K562 (cell line): ENCODE results near the gene WNK1. TPM values are rescaled to one million over a fixed set of nuclear protein-coding genes. Genes with fewer than 3 reads are reported as not detected.

Experiments used
- CBX1 ChIP-seq: sonication (generic); IDR thresholded peaks from 2 replicates; pipeline ENCODE4 v1.6.1; 2016; ENCODE audit warnings: antibody characterized with exemption, low read depth, mild to moderate bottlenecking
- CBX3 ChIP-seq, 2 experiments: IDR thresholded peaks; 1 replicate in 1 of 2; 2 replicates in 1 of 2; pipeline ENCODE4 v1.6.1; 2012; ENCODE audit warnings: inconsistent platforms in 2 of 2, low read length in 2 of 2, borderline replicate concordance in 1 of 2, control low read depth in 1 of 2
- ELF4 ChIP-seq: fragments of 450-650 bp; formaldehyde crosslinking; IDR thresholded peaks from 2 replicates; pipeline ENCODE4 v1.4.0; 2022; ENCODE audit warnings: missing genetic modification characterization
- ETS2 ChIP-seq: IDR thresholded peaks from 2 replicates; pipeline ENCODE4 v1.6.1; 2016; ENCODE audit warnings: borderline replicate concordance, missing genetic modification characterization, mild to moderate bottlenecking, moderate library complexity, missing compliant biosample characterization; ENCODE audit not compliant: poor library complexity, severe bottlenecking
- GTF2E2 ChIP-seq: fragments of 200-800 bp; sonication (Bioruptor generic); IDR thresholded peaks from 2 replicates; pipeline ENCODE4 v1.6.1; 2016; ENCODE audit warnings: missing genetic modification characterization, missing compliant biosample characterization
- LCOR ChIP-seq: sonication (generic); formaldehyde crosslinking; IDR thresholded peaks from 2 replicates; pipeline ENCODE4 v1.8.0; 2022; ENCODE audit warnings: mild to moderate bottlenecking, missing genetic modification reagents
- RNF2 ChIP-seq: sonication (generic); IDR thresholded peaks from 2 replicates; pipeline ENCODE4 v1.6.1; 2016
- SUPT5H ChIP-seq: fragments of 450-650 bp; IDR thresholded peaks from 2 replicates; pipeline ENCODE4 v1.6.1; 2016
- TEAD1 ChIP-seq, 2 experiments: fragments of 450-650 bp in 1 of 2; sonication (generic) in 1 of 2; formaldehyde crosslinking; IDR thresholded peaks; 2 replicates each; pipeline versions ENCODE4 v1.4.0 to v1.8.0; 2020 to 2022; ENCODE audit warnings: mild to moderate bottlenecking in 2 of 2, missing genetic modification reagents in 1 of 2
- ZNF699 ChIP-seq: fragments of 250-450 bp; sonication (Bioruptor Pico); IDR thresholded peaks from 2 replicates; pipeline ENCODE4 v1.8.0; 2021; ENCODE audit warnings: mild to moderate bottlenecking, moderate library complexity; ENCODE audit not compliant: insufficient replicate concordance
- polyA plus RNA-seq, 8 experiments: library from polyadenylated mRNA; depleted of rRNA in 4 of 8; stranded (reverse) in 5 of 8; unstranded in 3 of 8; fragments of >200 nt; fragmentation: Nextera tagmentation in 2 of 8; fragmentation: Illumina TruSeq in 1 of 8; extraction: Ambion mirVana in 2 of 8; extraction: Trizol in 1 of 8; gene quantifications; 2 replicates each; pipeline versions ENCODE4 v1.2.1 to v1.2.3, GENCODE V29; 2011 to 2014; ENCODE audit warnings: inconsistent platforms in 1 of 8, missing spikeins in 1 of 8
- total RNA-seq, 7 experiments: library from RNA; depleted of rRNA in 6 of 7; stranded (reverse); fragments of >200 nt in 6 of 7; fragmentation: Illumina TruSeq in 2 of 7; extraction: Trizol in 2 of 7; gene quantifications; 2 replicates each; pipeline versions ENCODE4 v1.2.1 to v1.2.3, GENCODE V29; 2011 to 2021; ENCODE audit warnings: low replicate concordance in 1 of 7
- TF ChIP-seq, protein P1 (sequence below): fragments of 450-650 bp; IDR thresholded peaks from 2 replicates; pipeline ENCODE4 v1.6.1; 2016; ENCODE audit warnings: mild to moderate bottlenecking
- TF ChIP-seq, protein P2 (sequence below): sonication (generic); formaldehyde crosslinking; IDR thresholded peaks from 2 replicates; pipeline ENCODE4 v1.8.0; 2022; ENCODE audit warnings: missing genetic modification reagents, mild to moderate bottlenecking, borderline replicate concordance
- TF ChIP-seq, protein P3 (sequence below), 2 experiments: fragments of 450-650 bp; IDR thresholded peaks; 2 replicates each; pipeline ENCODE4 v1.6.1; 2016; ENCODE audit warnings: mild to moderate bottlenecking in 2 of 2, borderline replicate concordance in 1 of 2, low read depth in 1 of 2, moderate library complexity in 1 of 2
- TF ChIP-seq, protein P4 (sequence below): fragments of 450-650 bp; conservative IDR thresholded peaks from 2 replicates; pipeline ENCODE4 v1.6.1; 2016; ENCODE audit warnings: missing genetic modification characterization, low read depth, mild to moderate bottlenecking, missing compliant biosample characterization, moderate library complexity

WNK1 gene
- total and polyA plus RNA-seq, 9 of the 15 experiments (the other 6 are each of a cell fraction or from before 2014, with no cell fraction given) = 4.3 to 73.9 (median 31.0) TPM

DNA sequence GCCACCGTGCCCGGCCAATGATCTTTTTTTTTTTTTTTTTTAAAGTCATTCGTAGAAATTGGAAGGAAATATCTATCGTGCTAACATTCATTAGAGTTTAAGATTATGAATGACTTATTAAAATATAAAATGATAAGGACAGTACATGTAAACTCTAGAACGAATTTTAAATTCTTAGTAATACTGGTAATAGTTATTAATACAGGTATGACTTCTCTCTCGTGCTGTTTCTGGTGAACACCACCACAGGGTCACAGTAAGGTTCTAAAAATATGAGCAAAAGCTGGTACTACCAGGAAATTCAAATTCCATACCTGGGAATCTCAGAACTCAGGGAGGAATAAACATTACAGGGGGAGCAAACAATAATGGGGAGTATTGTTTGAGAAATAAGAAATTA lies 26.2 kb downstream of the WNK1 start (continued):
- TF ChIP-seq, protein P1, sequence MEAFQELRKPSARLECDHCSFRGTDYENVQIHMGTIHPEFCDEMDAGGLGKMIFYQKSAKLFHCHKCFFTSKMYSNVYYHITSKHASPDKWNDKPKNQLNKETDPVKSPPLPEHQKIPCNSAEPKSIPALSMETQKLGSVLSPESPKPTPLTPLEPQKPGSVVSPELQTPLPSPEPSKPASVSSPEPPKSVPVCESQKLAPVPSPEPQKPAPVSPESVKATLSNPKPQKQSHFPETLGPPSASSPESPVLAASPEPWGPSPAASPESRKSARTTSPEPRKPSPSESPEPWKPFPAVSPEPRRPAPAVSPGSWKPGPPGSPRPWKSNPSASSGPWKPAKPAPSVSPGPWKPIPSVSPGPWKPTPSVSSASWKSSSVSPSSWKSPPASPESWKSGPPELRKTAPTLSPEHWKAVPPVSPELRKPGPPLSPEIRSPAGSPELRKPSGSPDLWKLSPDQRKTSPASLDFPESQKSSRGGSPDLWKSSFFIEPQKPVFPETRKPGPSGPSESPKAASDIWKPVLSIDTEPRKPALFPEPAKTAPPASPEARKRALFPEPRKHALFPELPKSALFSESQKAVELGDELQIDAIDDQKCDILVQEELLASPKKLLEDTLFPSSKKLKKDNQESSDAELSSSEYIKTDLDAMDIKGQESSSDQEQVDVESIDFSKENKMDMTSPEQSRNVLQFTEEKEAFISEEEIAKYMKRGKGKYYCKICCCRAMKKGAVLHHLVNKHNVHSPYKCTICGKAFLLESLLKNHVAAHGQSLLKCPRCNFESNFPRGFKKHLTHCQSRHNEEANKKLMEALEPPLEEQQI = no peak
- TF ChIP-seq ELF4 (CRISPR knock-in tag) (no peak), CBX3 (IDR thresholded peaks at IDR 0.05; ENCODE audit: borderline replicate concordance in 1 of 2, low read length in 2 of 2) (no peak), CBX1 (no peak), RNF2 (no peak), SUPT5H (no peak), ETS2 (tag) (no peak), LCOR (no peak), TEAD1 (CRISPR knock-in tag; IDR thresholded peaks at IDR 0.05) (no peak), ZNF699 (no peak), GTF2E2 (tag) (no peak)
- TF ChIP-seq, protein P2, sequence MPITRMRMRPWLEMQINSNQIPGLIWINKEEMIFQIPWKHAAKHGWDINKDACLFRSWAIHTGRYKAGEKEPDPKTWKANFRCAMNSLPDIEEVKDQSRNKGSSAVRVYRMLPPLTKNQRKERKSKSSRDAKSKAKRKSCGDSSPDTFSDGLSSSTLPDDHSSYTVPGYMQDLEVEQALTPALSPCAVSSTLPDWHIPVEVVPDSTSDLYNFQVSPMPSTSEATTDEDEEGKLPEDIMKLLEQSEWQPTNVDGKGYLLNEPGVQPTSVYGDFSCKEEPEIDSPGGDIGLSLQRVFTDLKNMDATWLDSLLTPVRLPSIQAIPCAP (CRISPR knock-in tag) = no peak
- TF ChIP-seq, protein P3, sequence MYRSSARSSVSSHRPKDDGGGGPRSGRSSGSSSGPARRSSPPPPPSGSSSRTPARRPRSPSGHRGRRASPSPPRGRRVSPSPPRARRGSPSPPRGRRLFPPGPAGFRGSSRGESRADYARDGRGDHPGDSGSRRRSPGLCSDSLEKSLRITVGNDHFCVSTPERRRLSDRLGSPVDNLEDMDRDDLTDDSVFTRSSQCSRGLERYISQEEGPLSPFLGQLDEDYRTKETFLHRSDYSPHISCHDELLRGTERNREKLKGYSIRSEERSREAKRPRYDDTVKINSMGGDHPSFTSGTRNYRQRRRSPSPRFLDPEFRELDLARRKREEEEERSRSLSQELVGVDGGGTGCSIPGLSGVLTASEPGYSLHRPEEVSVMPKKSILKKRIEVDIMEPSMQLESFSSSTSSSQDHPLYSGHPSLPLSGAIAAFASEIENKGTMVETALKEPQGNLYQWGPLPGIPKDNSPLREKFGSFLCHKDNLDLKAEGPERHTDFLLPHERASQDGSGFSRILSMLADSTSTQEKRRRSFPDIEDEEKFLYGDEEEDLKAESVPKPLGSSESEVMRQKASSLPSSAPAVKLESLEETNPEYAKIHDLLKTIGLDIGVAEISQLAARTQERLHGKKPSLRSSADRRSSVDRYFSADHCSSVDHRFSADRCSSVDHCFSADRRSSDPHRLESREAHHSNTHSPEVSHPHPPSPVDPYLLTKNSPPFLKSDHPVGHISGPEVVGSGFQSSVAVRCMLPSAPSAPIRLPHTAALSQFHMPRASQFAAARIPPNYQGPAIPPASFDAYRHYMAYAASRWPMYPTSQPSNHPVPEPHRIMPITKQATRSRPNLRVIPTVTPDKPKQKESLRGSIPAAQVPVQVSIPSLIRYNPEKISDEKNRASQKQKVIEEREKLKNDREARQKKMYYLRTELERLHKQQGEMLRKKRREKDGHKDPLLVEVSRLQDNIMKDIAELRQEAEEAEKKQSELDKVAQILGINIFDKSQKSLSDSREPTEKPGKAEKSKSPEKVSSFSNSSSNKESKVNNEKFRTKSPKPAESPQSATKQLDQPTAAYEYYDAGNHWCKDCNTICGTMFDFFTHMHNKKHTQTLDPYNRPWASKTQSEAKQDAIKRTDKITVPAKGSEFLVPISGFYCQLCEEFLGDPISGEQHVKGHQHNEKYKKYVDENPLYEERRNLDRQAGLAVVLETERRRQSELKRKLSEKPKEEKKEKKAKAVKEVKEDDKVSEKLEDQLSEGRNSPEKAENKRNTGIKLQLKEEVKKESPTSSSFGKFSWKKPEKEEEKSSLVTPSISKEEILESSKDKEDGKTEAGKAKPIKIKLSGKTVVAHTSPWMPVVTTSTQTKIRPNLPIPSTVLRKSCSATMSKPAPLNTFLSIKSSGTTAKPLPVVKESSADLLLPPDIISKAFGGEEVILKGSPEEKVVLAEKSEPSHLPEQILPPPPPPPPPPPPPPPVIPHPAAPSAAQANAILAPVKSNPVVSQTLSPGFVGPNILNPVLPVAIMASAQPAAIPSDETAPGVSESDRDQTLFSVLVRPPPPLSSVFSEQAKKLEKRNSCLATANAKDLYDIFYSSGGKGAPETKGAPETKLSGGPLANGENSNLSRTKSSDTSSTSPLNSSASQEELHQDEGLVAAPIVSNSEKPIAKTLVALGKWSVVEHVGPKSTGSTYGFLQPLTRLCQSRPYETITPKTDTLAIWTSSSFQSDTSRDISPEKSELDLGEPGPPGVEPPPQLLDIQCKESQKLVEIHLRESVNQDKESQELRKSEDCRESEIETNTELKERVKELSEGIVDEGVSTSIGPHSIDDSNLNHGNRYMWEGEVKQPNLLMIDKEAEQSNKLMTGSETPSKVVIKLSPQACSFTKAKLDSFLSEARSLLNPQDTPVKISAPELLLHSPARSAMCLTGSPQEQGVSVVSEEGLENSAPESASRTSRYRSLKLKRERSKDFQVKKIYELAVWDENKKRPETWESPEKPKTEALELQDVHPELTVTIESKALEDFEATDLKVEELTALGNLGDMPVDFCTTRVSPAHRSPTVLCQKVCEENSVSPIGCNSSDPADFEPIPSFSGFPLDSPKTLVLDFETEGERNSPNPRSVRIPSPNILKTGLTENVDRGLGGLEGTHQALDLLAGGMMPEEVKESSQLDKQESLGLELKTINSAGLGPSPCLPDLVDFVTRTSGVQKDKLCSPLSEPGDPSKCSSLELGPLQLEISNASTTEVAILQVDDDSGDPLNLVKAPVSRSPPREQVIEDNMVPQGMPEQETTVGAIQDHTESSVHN (IDR thresholded peaks at IDR 0.05; ENCODE audit: borderline replicate concordance in 1 of 2, low read depth in 1 of 2) = no peak
- TF ChIP-seq, protein P4, sequence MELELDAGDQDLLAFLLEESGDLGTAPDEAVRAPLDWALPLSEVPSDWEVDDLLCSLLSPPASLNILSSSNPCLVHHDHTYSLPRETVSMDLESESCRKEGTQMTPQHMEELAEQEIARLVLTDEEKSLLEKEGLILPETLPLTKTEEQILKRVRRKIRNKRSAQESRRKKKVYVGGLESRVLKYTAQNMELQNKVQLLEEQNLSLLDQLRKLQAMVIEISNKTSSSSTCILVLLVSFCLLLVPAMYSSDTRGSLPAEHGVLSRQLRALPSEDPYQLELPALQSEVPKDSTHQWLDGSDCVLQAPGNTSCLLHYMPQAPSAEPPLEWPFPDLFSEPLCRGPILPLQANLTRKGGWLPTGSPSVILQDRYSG = no peak
